Stimulated activated effector memory CD8-positive, alpha-beta T cell treated with anti-CD3 and anti-CD28 coated beads, Interleukin-12 subunit alpha, Interleukin-12 subunit beta, amount 100 ng/mL, for 72 hours (primary cell): ENCODE measurements around the gene BORCS6.
A peak's percentile ranks its signal among the peaks of the same experiment; 100 is the strongest.
"Not testable (repeated sequence)": the region's sequence is repeated elsewhere in the genome, so short reads cannot be mapped to it uniquely, and the experiment has no call there.

Source experiments
- ATAC-seq: fragments of 150-1000 bp; cut with Tn5 transposase; 2 replicates; pipeline ENCODE4 v1.10.0; 2021
- DNase-seq, 2 donors: peaks; one replicate each; pipeline ENCODE4 v3.0.0; 2021 to 2022; ENCODE audit warnings: low spot score in 2 of 2
- H3K27ac Mint-ChIP-seq: one replicate; pipeline ENCODE4 v1.8.0; 2022; ENCODE audit warnings: mild to moderate bottlenecking, mixed read lengths
- H3K36me3 Mint-ChIP-seq: one replicate; pipeline ENCODE4 v1.8.0; 2022; ENCODE audit warnings: mild to moderate bottlenecking, mixed read lengths
- H3K4me1 Mint-ChIP-seq: one replicate; pipeline ENCODE4 v1.8.0; 2022; ENCODE audit warnings: mixed read lengths
- H3K4me3 Mint-ChIP-seq: one replicate; pipeline ENCODE4 v1.8.0; 2022; ENCODE audit warnings: mild to moderate bottlenecking, mixed read lengths
- H3K9me3 Mint-ChIP-seq: one replicate; pipeline ENCODE4 v1.8.0; 2022; ENCODE audit warnings: mixed read lengths

BORCS6 gene

GRCh38 chr17:8187517-8188262, 2.3 kb downstream of the BORCS6 start:
- DNase-seq (peak; percentile 85 to 97), ATAC-seq (peak; percentile 43)
- Mint-ChIP-seq H3K9me3 (no peaks in the 10 kb centered on the region), H3K4me1 (peaks cover 20% of the 10 kb centered on the region), H3K27ac (no peak overlapping the region), H3K4me3 (no peak overlapping the region), H3K36me3 (peaks cover 6% of the 10 kb centered on the region)

GRCh38 chr17:8186787-8187516, 3.0 kb downstream of the BORCS6 start:
- Mint-ChIP-seq H3K36me3 (peaks cover 6% of the 10 kb centered on the region), H3K27ac (no peak overlapping the region), H3K9me3 (no peaks in the 10 kb centered on the region), H3K4me3 (no peak overlapping the region), H3K4me1 (peaks cover 20% of the 10 kb centered on the region)
- ATAC-seq (peak; percentile 65), DNase-seq (peak; percentile 86 to 99)

- no peak for ATAC-seq
- Mint-ChIP-seq H3K9me3 (no peaks in the 10 kb centered on the region), H3K4me3 (no peak overlapping the region), H3K36me3 (peaks cover 6% of the 10 kb centered on the region), H3K4me1 (peaks cover 20% of the 10 kb centered on the region), H3K27ac (no peak overlapping the region)
- DNase-seq: no peak
Measured at GRCh38 chr17:8186446-8186786, 3.6 kb downstream of the BORCS6 start.

- peaks cover 18% of the 10 kb centered on the region for H3K4me1 Mint-ChIP-seq
- peaks cover 6% of the 10 kb centered on the region for H3K36me3 Mint-ChIP-seq
- no peak overlapping the region for H3K27ac Mint-ChIP-seq
- no peaks in the 10 kb centered on the region for H3K9me3 Mint-ChIP-seq
- DNase-seq (peak; percentile 99), ATAC-seq (peak; percentile 38)
- no peak overlapping the region for H3K4me3 Mint-ChIP-seq
Measured at GRCh38 chr17:8185582-8186445, 4.2 kb downstream of the BORCS6 start.

- Mint-ChIP-seq H3K4me3 (peak overlapping the region; percentile 99), H3K9me3 (no peaks in the 10 kb centered on the region), H3K36me3 (peaks cover 37% of the 10 kb centered on the region), H3K4me1 (peaks cover 41% of the 10 kb centered on the region), H3K27ac (peak overlapping the region; percentile 96)
- DNase-seq (no peak), ATAC-seq (no peak)
Measured at GRCh38 chr17:8176998-8177731, 12.8 kb downstream of the BORCS6 start.

DNA sequence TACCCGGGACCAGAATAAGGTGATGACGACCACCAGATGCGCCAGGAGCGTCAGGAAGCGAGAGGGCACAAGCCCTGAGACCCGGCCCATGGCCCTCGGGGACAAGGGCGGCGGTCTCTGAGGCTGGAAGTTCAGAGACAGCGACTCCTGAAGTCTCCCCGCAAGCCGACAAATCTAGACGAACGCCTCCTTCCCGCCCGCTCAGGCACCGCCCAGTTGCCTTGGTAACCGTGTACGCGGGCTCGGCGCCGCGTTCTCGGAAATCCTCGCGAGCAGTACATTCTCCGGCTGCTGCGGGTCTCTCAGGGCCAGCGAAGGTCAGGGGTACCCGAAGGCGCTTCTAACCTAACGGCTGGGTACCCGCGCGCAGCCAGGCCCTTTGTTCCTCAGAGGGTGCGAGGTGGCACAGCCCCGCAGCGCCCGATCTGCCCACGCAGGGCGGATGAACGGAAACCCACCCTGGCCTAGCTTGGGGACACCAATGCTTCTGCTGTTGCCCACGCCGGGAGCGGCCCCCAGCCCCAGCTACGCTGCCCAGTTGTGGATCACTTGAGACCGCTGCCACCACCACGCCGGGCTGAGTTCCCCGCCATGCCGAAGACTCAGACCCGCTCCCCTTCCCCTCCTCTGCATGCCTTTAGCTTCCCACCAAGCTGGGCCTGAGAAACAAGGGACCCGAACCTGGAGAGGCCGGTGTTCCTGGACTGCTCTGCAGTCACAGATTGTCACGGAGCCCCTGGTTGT, 13.6 kb downstream of the BORCS6 start, which contains the start of gene TMEM107:
Gene TMEM107 (minus strand): TSS at position 184 of the 744 bp plus-strand sequence. CDS start 94 bp downstream, at position 90.
- Mint-ChIP-seq H3K36me3 (peaks cover 40% of the 10 kb centered on the region), H3K27ac (peak within 1 kb of the TSS; percentile 96), H3K4me3 (peak within 1 kb of the TSS; percentile 99), H3K4me1 (peaks cover 46% of the 10 kb centered on the region), H3K9me3 (no peaks in the 10 kb centered on the region)
- peak; percentile 83 to 91 for DNase-seq
- peak; percentile 72 for ATAC-seq

DNA sequence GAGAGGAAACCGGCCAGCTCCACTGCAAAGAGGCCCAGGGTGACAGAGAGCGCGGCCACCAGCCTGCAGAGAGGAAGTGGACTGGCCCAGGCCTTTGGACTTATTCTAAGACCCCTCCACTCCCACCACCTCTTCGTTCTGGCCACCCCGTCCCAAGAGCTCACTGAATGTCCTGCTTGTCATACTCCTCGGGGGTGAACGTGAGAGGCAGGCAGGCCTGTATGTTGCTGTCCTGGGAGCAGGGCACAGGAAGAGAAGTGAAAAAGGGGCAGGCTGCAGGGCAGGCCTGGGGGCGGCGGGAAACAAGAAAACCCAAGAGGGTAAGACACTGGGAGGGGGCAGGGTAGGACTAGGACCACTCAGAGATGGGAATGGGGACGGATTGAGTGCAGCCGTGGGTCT, 14.2 kb downstream of the BORCS6 start:
- ATAC-seq (peak; percentile 0), DNase-seq (no peak)
- H3K4me3 Mint-ChIP-seq: peak overlapping the region; percentile 99
- peak overlapping the region; percentile 96 for H3K27ac Mint-ChIP-seq
- no peaks in the 10 kb centered on the region for H3K9me3 Mint-ChIP-seq
- peaks cover 44% of the 10 kb centered on the region for H3K36me3 Mint-ChIP-seq
- peaks cover 47% of the 10 kb centered on the region for H3K4me1 Mint-ChIP-seq

DNA sequence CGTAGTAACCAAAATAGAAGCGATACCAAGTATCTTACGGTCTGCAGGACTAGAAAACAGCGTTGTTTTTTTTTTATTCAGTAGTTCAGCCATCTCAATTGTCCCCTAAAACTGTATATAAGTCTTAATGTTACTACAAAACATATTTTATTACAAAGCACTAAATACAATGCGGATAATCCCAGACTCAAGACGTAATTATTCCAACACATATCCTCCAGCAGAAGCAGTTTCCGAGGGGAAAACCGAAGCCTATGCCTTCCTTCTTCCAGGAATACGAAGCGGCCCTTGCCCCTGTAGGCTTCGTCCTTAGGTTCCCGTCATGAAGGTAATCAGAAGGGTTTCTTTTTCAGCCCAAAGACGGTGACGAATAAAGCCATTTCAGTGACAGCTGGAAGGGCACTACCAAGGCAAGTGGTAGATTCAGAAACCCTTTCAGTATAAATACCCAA, 16.1 kb downstream of the BORCS6 start:
- Mint-ChIP-seq H3K9me3 (no peaks in the 10 kb centered on the region), H3K27ac (peak overlapping the region; percentile 100), H3K4me3 (peak overlapping the region; percentile 99), H3K36me3 (peaks cover 44% of the 10 kb centered on the region), H3K4me1 (peaks cover 47% of the 10 kb centered on the region)
- ATAC-seq (no peak), DNase-seq (no peak)

GRCh38 chr17:8173056-8173870, 16.7 kb downstream of the BORCS6 start:
- DNase-seq (peak in 1 of 2 donors; percentile 87), ATAC-seq (peak; percentile 88)
- H3K4me1 Mint-ChIP-seq: peaks cover 47% of the 10 kb centered on the region

DNA sequence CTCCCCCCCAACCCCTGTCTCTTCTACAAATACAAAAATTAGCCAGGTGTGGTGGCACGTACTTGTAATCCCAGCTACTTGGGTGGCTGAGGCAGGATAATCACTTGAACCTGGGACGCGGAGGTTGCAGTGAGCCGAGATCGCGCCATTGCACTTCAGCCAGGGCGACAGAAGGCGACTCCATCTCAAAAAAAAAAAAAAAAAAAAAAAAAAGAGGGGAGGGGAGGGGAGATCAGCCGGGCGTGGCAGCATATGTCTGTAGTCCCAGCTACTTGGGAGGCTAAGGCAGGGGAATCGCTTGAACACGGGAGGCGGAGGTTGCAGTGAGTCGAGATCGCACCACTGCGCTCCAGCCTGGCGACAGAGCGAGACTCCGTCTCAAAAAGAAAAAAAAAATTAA, 19.8 kb downstream of the BORCS6 start:
- ATAC-seq, DNase-seq, H3K27ac Mint-ChIP-seq, H3K9me3 Mint-ChIP-seq, H3K4me3 Mint-ChIP-seq: not testable (repeated sequence)
- H3K4me1 Mint-ChIP-seq: peaks cover 29% of the 10 kb centered on the region
- peaks cover 33% of the 10 kb centered on the region for H3K36me3 Mint-ChIP-seq

More at GRCh38 chr17:8173056-8173870, 16.7 kb downstream of the BORCS6 start:
- peak overlapping the region; percentile 99 for H3K4me3 Mint-ChIP-seq
- H3K27ac Mint-ChIP-seq: peak overlapping the region; percentile 100
- H3K36me3 Mint-ChIP-seq: peaks cover 44% of the 10 kb centered on the region
- no peaks in the 10 kb centered on the region for H3K9me3 Mint-ChIP-seq

GRCh38 chr17:8167526-8167925, 22.5 kb downstream of the BORCS6 start:
- Mint-ChIP-seq H3K4me1 (peaks cover 32% of the 10 kb centered on the region), H3K4me3 (no peak overlapping the region), H3K36me3 (peaks cover 18% of the 10 kb centered on the region), H3K9me3 (no peaks in the 10 kb centered on the region), H3K27ac (peak overlapping the region; percentile 40)
- DNase-seq (no peak), ATAC-seq (no peak)

GRCh38 chr17:8166731-8167130, 23.2 kb downstream of the BORCS6 start:
- H3K4me1 Mint-ChIP-seq: peaks cover 29% of the 10 kb centered on the region
- H3K9me3 Mint-ChIP-seq: no peaks in the 10 kb centered on the region
- H3K4me3 Mint-ChIP-seq: no peak overlapping the region
- H3K27ac Mint-ChIP-seq: peak overlapping the region; percentile 40
- ATAC-seq (no peak), DNase-seq (no peak)
- H3K36me3 Mint-ChIP-seq: peaks cover 18% of the 10 kb centered on the region

DNA sequence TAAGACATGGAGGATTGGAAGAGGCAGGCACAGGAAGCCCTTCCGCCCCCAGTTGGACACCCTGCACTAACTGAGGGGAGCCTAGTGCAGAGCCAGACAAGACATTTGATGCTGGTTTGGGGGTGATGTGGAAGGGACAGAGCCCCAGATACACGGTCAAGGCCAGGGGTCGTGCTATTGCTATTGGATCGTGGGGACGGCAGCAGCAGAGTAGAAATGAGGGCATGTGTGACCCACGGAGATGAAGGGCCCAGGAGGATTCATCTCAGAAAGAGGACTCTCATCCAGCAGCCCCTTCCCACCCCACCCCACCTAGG, 25.2 kb downstream of the BORCS6 start:
- ATAC-seq (no peak), DNase-seq (no peak)
- Mint-ChIP-seq H3K4me3 (peak overlapping the region; percentile 81), H3K9me3 (no peaks in the 10 kb centered on the region), H3K36me3 (peaks cover 32% of the 10 kb centered on the region), H3K4me1 (peaks cover 44% of the 10 kb centered on the region), H3K27ac (peak overlapping the region; percentile 98)
